AG04450 (cell line): ENCODE results near the gene MMP23B. TPM values are rescaled to one million over a fixed set of nuclear protein-coding genes. Genes with fewer than 3 reads are reported as not detected.

ENCODE experiments used
- CTCF ChIA-PET: fragments of 300-600, 350-600 bp; formaldehyde crosslinking; extraction: SDS; loops from one replicate; lab custom pipeline; 2022; ENCODE audit warnings: antibody characterized with exemption, inconsistent platforms; lab: Charles Lee
- POLR2A ChIA-PET: fragments of 350-600 bp; formaldehyde crosslinking; extraction: SDS; loops from one replicate; lab custom pipeline; 2021; ENCODE audit warnings: antibody characterized with exemption, inconsistent platforms; lab: Yijun Ruan, JAX
- DNase-seq: peaks from one replicate; pipeline ENCODE4 v3.0.0-alpha.2; 2011; ENCODE audit warnings: low read depth, low spot score
- H3K27ac ChIP-seq: one replicate; pipeline ENCODE4 v1.5.1; 2012; ENCODE audit warnings: low read depth, low read length, control low read depth
- H3K27me3 ChIP-seq: one replicate; pipeline ENCODE4 v1.6.0; 2012; ENCODE audit warnings: low read length; ENCODE audit not compliant: control insufficient read depth, insufficient read depth
- H3K4me3 ChIP-seq: 2 replicates; pipeline ENCODE4 v1.5.1; 2011; ENCODE audit warnings: mild to moderate bottlenecking, low read depth, low read length, control low read depth
- H3K9me3 ChIP-seq: 2 replicates; pipeline ENCODE4 v1.5.1; 2012; ENCODE audit warnings: low read length; ENCODE audit not compliant: control insufficient read depth, insufficient read depth
- CTCF ChIP-seq: IDR thresholded peaks from 2 replicates; pipeline ENCODE4 v1.5.1; 2011; ENCODE audit warnings: low read depth, low read length, control low read depth, inconsistent platforms
- polyA plus RNA-seq: library from polyadenylated mRNA; depleted of rRNA; stranded (reverse); fragments of >200 nt; gene quantifications from 2 replicates; pipeline ENCODE4 v1.2.3, GENCODE V29; 2011

MMP23B gene
- polyA plus RNA-seq, 1 experiment: 4.9 TPM

GRCh38 chr1:1623181-1623630 is 8.8 kb upstream of the MMP23B start:
- DNase-seq: no peak
- CTCF ChIA-PET: no interaction called here

GRCh38 chr1:1623631-1624442 is 8.1 kb upstream of the MMP23B start:
- Histone ChIP-seq H3K27ac (no peak overlapping the region), H3K27me3 (no peaks in the 10 kb centered on the region), H3K9me3 (no peaks in the 10 kb centered on the region; the same call in 1 of the 2 replicates), H3K4me3 (no peak overlapping the region)
- CTCF ChIA-PET: no interaction called here
- DNase-seq: no peak
- POLR2A ChIA-PET: interaction anchor here (0.5 kb wide), 1 partner anchor 254 kb away, joined by 7 read pairs; no protein-coding TSS in a partner anchor
- TF ChIP-seq CTCF: no peak

More at GRCh38 chr1:1623181-1623630, 8.8 kb upstream of the MMP23B start:
- Histone ChIP-seq H3K4me3 (no peak overlapping the region), H3K27me3 (no peaks in the 10 kb centered on the region), H3K27ac (no peak overlapping the region), H3K9me3 (no peaks in the 10 kb centered on the region; the same call in 1 of the 2 replicates)
- TF ChIP-seq CTCF: no peak
- POLR2A ChIA-PET: no interaction called here

GRCh38 chr1:1624443-1625403 is 7.2 kb upstream of the MMP23B start:
- DNase-seq: no peak
- POLR2A ChIA-PET: interaction anchor here (0.5 kb wide), 1 partner anchor 253 kb away, joined by 7 read pairs; no protein-coding TSS in a partner anchor
- CTCF ChIA-PET: no interaction called here
- Histone ChIP-seq H3K27me3 (no peaks in the 10 kb centered on the region), H3K4me3 (no peak overlapping the region), H3K27ac (no peak overlapping the region), H3K9me3 (no peaks in the 10 kb centered on the region; the same call in 1 of the 2 replicates)
- no peak for TF ChIP-seq CTCF

- Histone ChIP-seq H3K9me3 (no peaks in the 10 kb centered on the region; the same call in 1 of the 2 replicates), H3K27ac (no peak overlapping the region), H3K4me3 (no peak overlapping the region), H3K27me3 (no peaks in the 10 kb centered on the region)
- no peak for TF ChIP-seq CTCF
- DNase-seq: no peak
- POLR2A ChIA-PET: interaction anchor here (0.9 kb wide), 1 partner anchor 10 kb away, joined by 3 read pairs; the partner anchor contains the start of gene MIB2
- CTCF ChIA-PET: interaction anchor here (0.6 kb wide), 1 partner anchor 259 kb away, joined by 4 read pairs; no protein-coding TSS in a partner anchor
These were observed 6.6 kb upstream of the MMP23B start for GRCh38 chr1:1625404-1625775.
